Left ventricle myocardium inferior (tissue), 1 donor: ENCODE data around the gene EGFL7. TPM values are rescaled to one million over a fixed set of nuclear protein-coding genes. Genes with fewer than 3 reads are reported as not detected.

ENCODE experiments used
- DNase-seq: peaks from one replicate; pipeline ENCODE4 v3.0.0-alpha.2; 2020
- H3K27ac ChIP-seq: fragments of 200-600 bp; replicated peaks from 2 replicates; pipeline ENCODE4 v1.8.0; 2021
- H3K27me3 ChIP-seq: fragments of 200-600 bp; 2 replicates; pipeline ENCODE4 v1.8.0; 2021; ENCODE audit warnings: low read depth
- H3K36me3 ChIP-seq: fragments of 200-600 bp; 2 replicates; pipeline ENCODE4 v1.8.0; 2021
- H3K4me1 ChIP-seq: fragments of 200-600 bp; 2 replicates; pipeline ENCODE4 v1.8.0; 2021
- H3K4me3 ChIP-seq: fragments of 200-600 bp; 2 replicates; pipeline ENCODE4 v1.8.0; 2021; ENCODE audit warnings: mild to moderate bottlenecking, moderate library complexity
- H3K9me3 ChIP-seq: fragments of 200-600 bp; replicated peaks from 2 replicates; pipeline ENCODE4 v1.8.0; 2021
- intact Hi-C: fragments of 100-400 bp; cut with micrococcal nuclease; formaldehyde crosslinking; loops from one replicate; pipeline ENCODE4 v1.11.0; 2022
- total RNA-seq: library from RNA; stranded (reverse); fragmentation: NEBNext Ultra II Directional; extraction: Animal tissue kit (Norgen Biotek cat#: 25700); gene quantifications from one replicate; pipeline ENCODE4 v1.2.1, GENCODE V29; 2021
- TF ChIP-seq, protein P1 (sequence below): fragments of 200-600 bp; IDR thresholded peaks from 2 replicates; pipeline ENCODE4 v1.8.0; 2021; ENCODE audit warnings: antibody characterized with exemption, mild to moderate bottlenecking, borderline replicate concordance
- donor health status: DM: no; HTN: yes; CAD: no; lungs with severe emphysema.

EGFL7 gene
- total RNA-seq, 1 donor from 2014 or later: 81.5 TPM

DNA sequence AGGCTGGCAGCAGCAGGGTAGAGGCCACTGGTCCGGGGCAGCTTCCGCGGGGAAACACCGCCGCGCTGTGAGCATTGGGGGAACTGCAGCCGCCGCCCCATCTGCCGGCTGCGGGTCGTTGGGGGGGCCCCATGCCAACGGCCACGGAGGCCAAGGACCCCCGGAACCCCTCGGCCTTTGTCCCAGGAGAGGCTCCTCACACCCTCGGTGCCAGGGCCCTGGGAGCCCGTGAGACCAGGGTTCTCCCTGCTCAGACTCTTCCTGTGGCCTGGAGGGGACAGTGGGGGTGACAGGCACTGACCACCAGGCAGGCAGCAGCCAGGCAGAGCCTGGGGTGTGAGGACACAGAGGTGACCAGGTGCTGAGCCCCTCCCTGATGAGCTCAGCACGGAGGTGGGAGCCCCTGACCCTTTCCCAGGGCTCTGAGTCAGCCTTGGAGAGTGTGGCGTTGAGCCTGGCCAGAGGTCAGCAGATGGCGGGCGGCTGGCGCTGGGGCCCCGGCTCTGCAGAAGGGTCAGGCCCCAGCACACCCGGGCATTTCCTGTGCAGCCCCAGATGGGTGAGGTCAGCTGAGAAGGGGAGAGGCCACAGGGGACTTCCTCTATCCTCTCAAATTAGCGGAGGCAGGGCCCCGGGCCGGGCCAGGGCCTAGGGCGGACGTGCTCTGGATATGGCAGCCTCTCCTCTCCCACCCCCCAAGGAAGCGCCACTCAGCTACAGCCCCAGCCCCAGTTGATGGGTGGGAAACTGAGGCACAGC is 17.9 kb upstream of the EGFL7 start:
- H3K27ac ChIP-seq: peak overlapping the region; percentile 95
- H3K4me1 ChIP-seq: peaks cover 77% of the 10 kb centered on the region
- intact Hi-C loops: no loop called here
- peak; percentile 80 for DNase-seq
- peak overlapping the region; percentile 65 for H3K4me3 ChIP-seq
- no peaks in the 10 kb centered on the region for H3K27me3 ChIP-seq
- H3K9me3 ChIP-seq: no peaks in the 10 kb centered on the region
- TF ChIP-seq, protein P1, sequence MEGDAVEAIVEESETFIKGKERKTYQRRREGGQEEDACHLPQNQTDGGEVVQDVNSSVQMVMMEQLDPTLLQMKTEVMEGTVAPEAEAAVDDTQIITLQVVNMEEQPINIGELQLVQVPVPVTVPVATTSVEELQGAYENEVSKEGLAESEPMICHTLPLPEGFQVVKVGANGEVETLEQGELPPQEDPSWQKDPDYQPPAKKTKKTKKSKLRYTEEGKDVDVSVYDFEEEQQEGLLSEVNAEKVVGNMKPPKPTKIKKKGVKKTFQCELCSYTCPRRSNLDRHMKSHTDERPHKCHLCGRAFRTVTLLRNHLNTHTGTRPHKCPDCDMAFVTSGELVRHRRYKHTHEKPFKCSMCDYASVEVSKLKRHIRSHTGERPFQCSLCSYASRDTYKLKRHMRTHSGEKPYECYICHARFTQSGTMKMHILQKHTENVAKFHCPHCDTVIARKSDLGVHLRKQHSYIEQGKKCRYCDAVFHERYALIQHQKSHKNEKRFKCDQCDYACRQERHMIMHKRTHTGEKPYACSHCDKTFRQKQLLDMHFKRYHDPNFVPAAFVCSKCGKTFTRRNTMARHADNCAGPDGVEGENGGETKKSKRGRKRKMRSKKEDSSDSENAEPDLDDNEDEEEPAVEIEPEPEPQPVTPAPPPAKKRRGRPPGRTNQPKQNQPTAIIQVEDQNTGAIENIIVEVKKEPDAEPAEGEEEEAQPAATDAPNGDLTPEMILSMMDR: peak; percentile 96
- no peaks in the 10 kb centered on the region for H3K36me3 ChIP-seq

DNA sequence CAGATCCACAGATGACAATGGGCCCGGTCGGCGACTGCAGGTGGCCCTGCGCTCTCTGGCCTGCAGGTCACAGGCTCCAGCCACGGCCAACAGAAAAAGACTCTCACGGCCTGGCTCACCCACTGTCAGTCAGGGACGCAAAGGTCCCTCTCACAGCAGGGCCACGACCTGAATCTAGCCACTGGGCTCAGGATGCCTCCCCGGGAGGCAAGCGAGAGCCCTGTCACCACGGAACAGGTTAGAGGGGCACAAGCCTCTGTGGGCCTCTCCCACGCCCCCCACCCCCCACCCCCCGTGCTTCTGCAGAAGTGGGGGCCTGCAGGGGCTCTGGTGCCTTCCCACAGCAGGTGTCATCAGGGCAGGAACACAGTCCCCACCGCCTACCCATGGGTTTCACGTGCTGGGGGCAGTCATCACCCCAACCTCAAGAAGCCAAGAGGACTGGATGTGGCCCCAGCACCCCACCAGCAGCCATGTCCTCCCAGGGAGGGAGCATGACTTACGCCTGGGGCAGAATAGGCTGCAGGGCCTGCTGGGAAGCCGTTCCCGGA is 17.3 kb upstream of the EGFL7 start:
- H3K27ac ChIP-seq: peak overlapping the region; percentile 95
- no peaks in the 10 kb centered on the region for H3K9me3 ChIP-seq
- no peak for DNase-seq
- TF ChIP-seq, protein P1: no peak
- intact Hi-C loops: no loop called here
- peaks cover 78% of the 10 kb centered on the region for H3K4me1 ChIP-seq
- H3K27me3 ChIP-seq: no peaks in the 10 kb centered on the region
- no peaks in the 10 kb centered on the region for H3K36me3 ChIP-seq
- H3K4me3 ChIP-seq: peak overlapping the region; percentile 65

DNA sequence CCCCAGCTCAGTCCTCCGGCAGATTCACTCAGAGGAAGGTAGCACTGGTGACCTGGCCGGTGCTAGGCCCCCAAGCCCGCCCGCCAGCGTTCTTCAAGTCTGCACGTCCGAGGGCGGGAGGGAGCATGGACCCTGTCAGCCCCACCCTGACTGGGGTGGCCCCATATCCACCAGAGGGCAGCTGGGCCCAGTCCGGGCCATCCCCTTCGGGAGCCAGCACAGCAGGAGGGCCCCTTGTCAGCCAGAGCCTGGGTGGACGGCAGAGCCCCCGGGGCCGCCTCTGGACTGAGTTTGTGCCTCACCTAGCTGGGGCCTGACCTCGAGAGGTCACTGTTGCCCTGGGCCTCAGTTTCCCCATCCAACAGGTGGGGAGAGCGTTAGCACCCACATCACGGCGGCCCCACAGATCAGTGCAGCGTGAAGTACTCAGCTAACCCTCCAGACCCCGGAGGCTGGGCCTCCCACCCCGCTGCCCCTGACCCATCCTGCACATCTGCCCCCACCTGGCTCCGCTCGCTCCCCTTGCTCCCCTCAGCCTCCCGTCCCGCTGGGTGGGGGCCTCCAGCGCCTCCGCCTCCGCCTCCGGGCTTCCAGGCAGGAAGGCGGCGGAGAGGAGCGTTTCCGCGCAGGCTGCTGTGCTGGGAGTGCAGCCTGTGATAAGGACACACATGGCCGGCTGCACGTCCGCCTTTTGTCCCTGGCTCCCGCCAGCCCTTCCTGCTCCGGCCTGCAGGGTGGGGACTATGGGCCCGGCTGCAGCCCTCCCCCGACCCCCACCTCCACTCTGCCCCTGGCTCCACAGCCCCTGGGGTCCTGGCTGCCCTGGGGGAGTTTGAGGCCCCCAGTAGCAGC is 16.6 kb upstream of the EGFL7 start:
- intact Hi-C loops: no loop called here
- TF ChIP-seq, protein P1: peak; percentile 54
- no peaks in the 10 kb centered on the region for H3K27me3 ChIP-seq
- H3K4me1 ChIP-seq: peaks cover 72% of the 10 kb centered on the region
- peak overlapping the region; percentile 65 for H3K4me3 ChIP-seq
- peak; percentile 86 for DNase-seq
- H3K27ac ChIP-seq: peak overlapping the region; percentile 95
- H3K36me3 ChIP-seq: no peaks in the 10 kb centered on the region
- H3K9me3 ChIP-seq: no peaks in the 10 kb centered on the region

DNA sequence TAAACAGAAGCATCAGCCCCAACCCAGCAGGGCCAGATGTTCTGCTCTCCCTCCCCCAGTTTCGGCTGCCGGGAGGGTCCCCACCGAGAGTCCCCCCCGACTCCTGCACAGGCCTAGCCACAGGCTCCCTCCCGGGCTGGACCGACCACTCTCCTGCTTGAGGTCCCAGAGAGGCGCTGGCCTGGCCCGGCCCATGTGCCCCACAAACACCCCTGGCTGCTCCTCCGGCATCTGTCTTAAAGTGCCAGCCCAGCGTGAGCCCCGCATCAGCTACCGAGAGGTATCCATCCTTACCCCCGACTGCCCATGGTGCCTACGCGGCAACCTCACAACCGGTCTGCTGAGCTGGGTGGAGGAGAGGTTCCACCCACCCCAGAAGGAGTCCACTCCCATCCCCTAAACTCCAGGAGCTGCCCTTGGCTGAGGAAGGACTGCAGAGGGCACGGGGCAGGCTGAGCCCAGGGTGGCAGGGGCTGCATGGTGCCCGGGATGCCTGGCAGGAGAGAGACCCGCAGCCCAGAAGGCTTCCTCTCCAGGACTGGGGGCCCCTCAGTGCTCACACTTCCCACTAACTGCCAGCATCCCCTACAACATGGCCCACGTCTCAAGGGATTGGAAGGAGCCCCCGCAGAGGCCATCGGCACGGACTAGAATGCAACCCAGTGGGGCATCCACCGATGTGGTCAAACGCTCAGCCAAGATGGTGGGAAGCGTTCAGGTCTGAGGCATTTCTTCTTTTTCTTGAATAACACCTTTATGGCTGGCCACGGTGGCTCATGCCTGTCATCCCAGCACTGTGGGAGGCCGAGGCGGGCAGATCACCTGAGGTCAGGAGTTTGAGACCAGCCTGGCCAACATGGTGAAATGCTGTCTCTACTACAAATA is 15.6 kb upstream of the EGFL7 start:
- TF ChIP-seq, protein P1: no peak
- Histone ChIP-seq H3K4me3 (peak overlapping the region; percentile 65), H3K27ac (peak overlapping the region; percentile 95), H3K27me3 (no peaks in the 10 kb centered on the region), H3K9me3 (no peaks in the 10 kb centered on the region), H3K4me1 (peaks cover 64% of the 10 kb centered on the region), H3K36me3 (no peaks in the 10 kb centered on the region)
- intact Hi-C loops: no loop called here
- DNase-seq: peak; percentile 20

DNA sequence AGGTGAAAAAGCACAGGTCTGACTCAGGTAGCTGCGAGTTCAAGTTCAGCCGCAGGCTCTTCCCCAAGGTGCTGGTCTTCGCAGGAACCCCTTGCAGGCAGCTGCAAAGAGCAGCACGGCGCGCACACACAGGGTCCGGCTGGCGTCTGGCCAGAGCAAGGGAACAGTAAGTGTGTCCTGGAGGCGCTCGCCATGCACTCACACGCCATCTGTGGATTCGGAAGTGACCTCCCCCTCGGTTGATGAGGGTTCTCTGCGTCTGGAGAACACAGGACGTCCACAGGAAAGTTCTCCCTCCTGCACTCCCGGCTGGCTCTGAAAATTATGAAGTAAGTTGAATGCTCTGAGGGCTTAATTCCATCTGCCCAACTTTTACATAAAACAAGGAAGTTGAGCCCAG is 14.0 kb upstream of the EGFL7 start:
- peak overlapping the region; percentile 65 for H3K4me3 ChIP-seq
- H3K27ac ChIP-seq: peak overlapping the region; percentile 95
- TF ChIP-seq, protein P1: no peak
- DNase-seq: peak; percentile 83
- H3K4me1 ChIP-seq: peaks cover 66% of the 10 kb centered on the region
- H3K27me3 ChIP-seq: no peaks in the 10 kb centered on the region
- no peaks in the 10 kb centered on the region for H3K9me3 ChIP-seq
- no peaks in the 10 kb centered on the region for H3K36me3 ChIP-seq
- intact Hi-C loops: no loop called here
